CD4-positive, alpha-beta T cell treated with Interleukin-17A for 1 hour (primary cell): ENCODE data around the gene DCLRE1C.
"Not testable (repeated sequence)": the region's sequence is repeated elsewhere in the genome, so short reads cannot be mapped to it uniquely, and the experiment has no call there.

Source experiments
- DNase-seq: peaks from one replicate; pipeline ENCODE4 v3.0.0-alpha.2; 2020

DCLRE1C gene

DNA sequence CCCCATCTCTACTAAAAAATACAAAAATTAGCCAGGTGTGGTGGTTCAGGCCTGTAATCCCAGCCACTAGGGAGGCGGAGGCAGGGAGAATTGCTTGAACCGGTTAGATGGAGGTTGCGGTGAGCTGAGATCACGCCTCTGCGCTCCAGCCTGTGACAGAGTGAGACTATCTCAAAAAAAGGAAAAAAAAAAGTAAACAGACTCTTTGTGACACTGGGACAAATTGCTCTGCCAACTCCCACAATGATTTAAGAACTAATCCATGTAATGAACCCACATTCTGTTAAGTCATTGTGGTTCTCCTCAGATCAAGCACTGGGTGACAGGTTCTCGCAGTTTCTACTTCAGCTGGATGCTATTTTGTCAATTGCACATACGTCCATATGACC, 11.0 kb downstream of the DCLRE1C start:
- DNase-seq: not testable (repeated sequence)

GRCh38 chr10:14942147-14942949, 11.5 kb downstream of the DCLRE1C start:
- not testable (repeated sequence) for DNase-seq

GRCh38 chr10:14938971-14939370, 14.9 kb downstream of the DCLRE1C start:
- DNase-seq: peak; percentile 12

- no peak for DNase-seq
Observed at GRCh38 chr10:14936584-14936983, 17.3 kb downstream of the DCLRE1C start.

DNA sequence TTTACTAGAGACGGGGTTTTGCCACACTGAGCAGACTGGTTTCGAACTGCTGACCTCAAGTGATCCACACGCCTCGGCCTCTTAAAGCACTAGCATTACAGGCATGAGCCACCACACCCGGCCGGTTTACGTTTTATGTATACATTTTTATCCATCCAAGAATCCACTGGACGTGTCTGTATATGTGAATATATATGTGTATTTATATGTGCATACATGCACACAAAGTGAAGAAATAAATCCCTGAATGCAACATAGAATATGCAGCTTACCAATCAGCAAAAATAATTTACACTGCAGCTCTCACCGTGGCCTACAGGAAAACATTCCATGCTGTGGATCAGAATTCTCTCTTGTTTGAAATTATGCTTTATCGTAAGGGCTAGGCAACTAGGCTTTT, 23.3 kb downstream of the DCLRE1C start:
- DNase-seq: no peak

GRCh38 chr10:14926722-14927416, 27.0 kb downstream of the DCLRE1C start:
- no peak for DNase-seq

DNA sequence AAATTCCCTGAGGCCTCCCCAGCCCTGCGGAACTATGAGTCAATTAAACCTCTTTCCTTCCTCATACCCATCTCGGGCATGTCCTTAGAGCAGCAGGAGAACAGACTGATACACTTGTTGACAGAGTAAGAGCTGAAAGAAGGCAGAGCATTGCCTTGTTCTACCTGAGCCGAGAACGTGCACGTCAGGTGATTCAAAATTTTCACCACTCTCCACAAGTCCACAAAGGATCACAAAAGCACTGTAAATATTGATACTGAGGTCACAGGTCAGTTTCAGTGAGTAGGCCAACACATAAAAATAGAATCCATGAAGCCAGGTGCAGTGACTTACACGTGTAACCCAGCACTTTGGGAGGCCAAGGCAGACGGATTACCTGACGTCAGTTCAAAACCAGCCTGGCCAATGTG, 27.8 kb downstream of the DCLRE1C start:
- no peak for DNase-seq

- DNase-seq: no peak
Observed at GRCh38 chr10:14925268-14925667, 28.6 kb downstream of the DCLRE1C start.

GRCh38 chr10:14924013-14924412, 29.9 kb downstream of the DCLRE1C start:
- DNase-seq: no peak

DNA sequence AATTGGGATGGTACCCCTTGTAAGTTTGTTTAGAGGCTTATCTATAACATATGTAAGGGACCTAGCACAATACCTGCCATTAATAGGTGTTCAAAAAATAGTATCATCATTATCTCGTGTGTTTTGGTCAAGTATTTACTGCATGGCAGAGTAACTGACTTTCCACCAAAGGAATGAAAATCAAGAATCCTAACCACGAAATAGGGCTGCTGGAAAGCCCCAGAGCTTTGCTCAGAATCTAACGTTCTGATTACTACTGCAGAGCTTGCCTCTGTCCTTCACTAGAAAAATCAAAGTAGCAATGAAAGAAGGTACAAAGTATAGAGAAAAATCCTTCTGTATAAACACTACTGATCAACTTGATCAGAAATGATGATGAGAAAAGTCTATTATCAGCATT, 34.9 kb downstream of the DCLRE1C start:
- DNase-seq: no peak

DNA sequence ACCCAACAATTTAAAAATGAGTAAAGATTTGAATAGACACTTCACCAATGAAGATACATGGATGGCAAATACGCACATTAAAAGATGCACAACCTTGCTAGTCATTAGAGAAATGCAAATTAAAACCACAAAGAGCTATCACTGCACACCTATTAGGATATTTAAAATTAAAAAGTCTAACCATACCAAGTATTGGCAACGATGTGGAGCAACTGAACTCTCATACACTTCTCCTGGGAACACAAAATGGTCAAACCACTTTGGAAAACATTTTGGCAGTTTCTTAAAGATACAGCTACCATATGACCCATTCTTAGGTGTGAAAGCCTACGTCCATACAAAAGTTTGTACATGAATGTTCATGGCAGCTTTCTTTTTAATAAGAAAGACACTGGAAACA, 36.1 kb downstream of the DCLRE1C start:
- DNase-seq: no peak

- no peak for DNase-seq
Observed at GRCh38 chr10:14916600-14916999, 37.3 kb downstream of the DCLRE1C start.

- no peak for DNase-seq
Observed at GRCh38 chr10:14911801-14912200, 42.1 kb downstream of the DCLRE1C start.

DNA sequence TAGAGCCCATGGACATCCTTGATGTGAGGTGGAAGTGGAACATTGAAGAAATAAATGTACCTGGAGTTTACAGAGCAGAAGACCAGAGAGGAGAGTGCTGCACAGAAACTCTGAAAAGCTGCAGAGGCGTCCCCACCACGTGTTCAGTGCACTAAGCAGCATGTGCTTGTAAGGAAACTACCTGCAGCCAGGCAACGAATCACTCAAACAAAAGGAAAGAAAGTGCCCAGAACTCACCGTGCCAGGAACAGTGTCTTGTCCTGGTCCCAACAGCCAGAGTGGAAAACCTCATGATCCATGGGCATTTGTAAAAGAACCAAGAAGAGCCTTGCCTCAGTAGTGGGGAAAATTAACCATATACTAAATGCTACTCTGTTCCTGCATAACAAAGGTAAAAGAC, 42.9 kb downstream of the DCLRE1C start:
- no peak for DNase-seq

GRCh38 chr10:14909101-14909500, 44.8 kb downstream of the DCLRE1C start:
- DNase-seq: no peak

DNA sequence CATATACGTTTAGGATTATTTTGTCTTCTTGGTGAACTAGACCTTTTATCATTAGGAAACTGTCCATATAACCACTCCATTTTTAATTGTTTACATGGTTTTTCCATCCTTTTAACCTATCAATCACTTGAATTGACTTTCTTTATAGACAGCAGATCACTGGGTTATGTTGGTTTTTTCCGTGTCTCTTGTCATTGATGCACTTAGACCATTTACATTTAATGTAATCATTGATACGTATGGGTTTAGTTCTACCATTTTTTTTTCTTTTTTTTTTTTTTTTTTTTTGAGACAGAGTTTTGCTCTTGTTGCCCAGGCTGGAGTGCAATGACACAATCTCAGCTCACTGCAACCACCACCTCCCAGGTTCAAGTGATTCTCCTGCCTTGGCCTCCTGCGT, 46.3 kb downstream of the DCLRE1C start:
- DNase-seq: not testable (repeated sequence)

DNA sequence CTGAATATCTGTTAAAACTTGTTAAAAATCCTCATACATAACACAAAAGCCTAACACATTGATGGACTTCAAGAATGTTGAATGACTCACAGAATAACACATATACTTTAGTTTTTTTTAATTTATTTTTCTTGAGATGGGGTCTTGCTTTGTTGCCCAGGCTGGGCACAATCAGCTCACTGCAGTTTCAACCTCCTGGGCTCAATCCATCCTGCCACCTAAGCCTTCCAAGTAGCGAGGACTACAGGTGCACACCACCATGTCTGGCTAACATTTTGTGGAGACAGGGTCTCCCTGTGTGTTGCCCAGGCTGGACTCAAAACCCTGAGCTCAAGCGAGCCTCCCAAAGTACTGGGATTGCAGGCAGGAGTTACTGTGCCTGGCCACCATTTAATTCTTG, 47.1 kb downstream of the DCLRE1C start:
- no peak for DNase-seq

- DNase-seq: no peak
Observed at GRCh38 chr10:14905890-14906289, 48.0 kb downstream of the DCLRE1C start.

DNA sequence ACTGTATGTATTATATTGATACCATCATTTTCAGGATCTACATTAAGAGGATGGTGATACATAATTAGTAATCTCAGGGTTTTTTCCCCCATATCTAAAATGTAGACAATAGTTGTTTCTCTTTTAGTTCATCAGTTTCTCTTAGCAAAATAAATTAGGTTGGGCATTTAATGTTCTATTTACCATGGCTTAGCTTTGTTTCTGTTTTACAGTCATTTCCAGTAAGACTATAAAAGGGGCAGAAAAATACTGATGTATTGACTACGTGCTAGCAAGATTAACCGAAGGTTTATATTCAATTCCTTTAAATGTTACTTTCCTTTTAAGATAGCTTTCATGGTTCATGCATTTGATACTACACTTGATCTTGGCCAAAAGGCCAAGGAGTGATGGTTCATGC, 49.0 kb downstream of the DCLRE1C start:
- DNase-seq: no peak

GRCh38 chr10:14904316-14904732, 49.6 kb downstream of the DCLRE1C start:
- DNase-seq: peak; percentile 50

DNA sequence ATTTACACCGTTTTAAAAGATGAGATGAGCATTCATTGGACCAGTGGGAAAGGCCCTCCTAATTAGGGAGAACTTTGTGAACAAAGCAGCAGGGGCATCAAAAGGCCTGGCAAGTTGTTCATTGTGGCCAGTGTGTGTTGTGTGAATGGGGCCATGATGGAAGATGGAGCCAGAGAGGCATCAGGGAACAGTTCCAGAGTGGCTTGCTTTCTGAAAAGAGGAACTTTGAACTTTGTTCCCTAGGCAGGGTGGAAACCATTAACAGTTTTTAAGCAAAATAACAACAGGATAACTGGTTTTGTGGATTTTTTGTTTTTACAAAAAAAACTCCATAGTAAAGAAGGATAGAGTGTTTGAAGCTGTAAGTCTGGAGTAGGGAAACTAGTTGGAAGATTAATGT, 62.7 kb downstream of the DCLRE1C start:
- no peak for DNase-seq

GRCh38 chr10:14889318-14889717, 64.6 kb downstream of the DCLRE1C start:
- DNase-seq: peak; percentile 22

- DNase-seq: no peak
Observed at GRCh38 chr10:14884082-14884481, 69.8 kb downstream of the DCLRE1C start.

DNA sequence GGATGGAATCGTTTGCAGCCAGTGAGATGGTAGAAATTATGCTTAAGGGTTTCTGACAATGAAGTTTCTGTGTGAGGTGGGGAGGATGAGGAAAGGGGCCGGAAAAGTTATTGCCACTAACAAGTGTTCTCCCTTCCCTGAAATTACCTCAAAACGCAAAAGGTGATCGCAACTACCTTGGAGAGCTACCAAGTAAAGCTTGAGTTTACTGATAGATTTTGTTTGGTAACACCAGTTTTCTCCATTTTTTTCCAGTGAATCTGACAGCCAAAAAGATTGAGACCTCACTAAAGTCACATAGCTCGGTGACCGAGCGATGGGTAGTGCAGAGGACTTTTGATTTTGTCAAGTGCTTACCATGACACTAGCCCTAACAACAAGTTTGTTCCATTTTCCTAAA, 73.7 kb downstream of the DCLRE1C start:
- DNase-seq: no peak

- no peak for DNase-seq
Observed at GRCh38 chr10:14879928-14880193, 74.0 kb downstream of the DCLRE1C start.
